Activated T-helper 17 cell treated with anti-CD3 and anti-CD28 coated beads, Interleukin-2, amount 50 U/mL, for 72 hours (primary cell): Measurements from ENCODE around the gene SMOC2. TPM values are rescaled to one million over a fixed set of nuclear protein-coding genes. Genes with fewer than 3 reads are reported as not detected.
"Not testable (repeated sequence)": the region's sequence is repeated elsewhere in the genome, so short reads cannot be mapped to it uniquely, and the experiment has no call there.

Source experiments
- ATAC-seq: fragments of 150-1000 bp; cut with Tn5 transposase; replicated peaks from 2 replicates; pipeline ENCODE4 v1.10.0; 2021; ENCODE audit warnings: mild to moderate bottlenecking, moderate library complexity
- H3K27ac Mint-ChIP-seq: one replicate; pipeline ENCODE4 v1.8.0; 2022; ENCODE audit warnings: mixed read lengths
- H3K27me3 Mint-ChIP-seq: one replicate; pipeline ENCODE4 v1.8.0; 2022; ENCODE audit warnings: mixed read lengths
- H3K36me3 Mint-ChIP-seq: one replicate; pipeline ENCODE4 v1.8.0; 2022; ENCODE audit warnings: low read depth, mild to moderate bottlenecking, mixed read lengths
- H3K4me1 Mint-ChIP-seq: one replicate; pipeline ENCODE4 v1.8.0; 2022; ENCODE audit warnings: mixed read lengths
- H3K4me3 Mint-ChIP-seq: one replicate; pipeline ENCODE4 v1.8.0; 2022; ENCODE audit warnings: mild to moderate bottlenecking, mixed read lengths
- H3K9me3 Mint-ChIP-seq: one replicate; pipeline ENCODE4 v1.8.0; 2022; ENCODE audit warnings: mixed read lengths
- total RNA-seq, 2 donors: library from RNA; stranded (reverse); gene quantifications; one replicate each; pipeline ENCODE4 v1.2.3, GENCODE V29; 2022

SMOC2 gene
- total RNA-seq, 2 donors from 2014 or later: not detected

DNA sequence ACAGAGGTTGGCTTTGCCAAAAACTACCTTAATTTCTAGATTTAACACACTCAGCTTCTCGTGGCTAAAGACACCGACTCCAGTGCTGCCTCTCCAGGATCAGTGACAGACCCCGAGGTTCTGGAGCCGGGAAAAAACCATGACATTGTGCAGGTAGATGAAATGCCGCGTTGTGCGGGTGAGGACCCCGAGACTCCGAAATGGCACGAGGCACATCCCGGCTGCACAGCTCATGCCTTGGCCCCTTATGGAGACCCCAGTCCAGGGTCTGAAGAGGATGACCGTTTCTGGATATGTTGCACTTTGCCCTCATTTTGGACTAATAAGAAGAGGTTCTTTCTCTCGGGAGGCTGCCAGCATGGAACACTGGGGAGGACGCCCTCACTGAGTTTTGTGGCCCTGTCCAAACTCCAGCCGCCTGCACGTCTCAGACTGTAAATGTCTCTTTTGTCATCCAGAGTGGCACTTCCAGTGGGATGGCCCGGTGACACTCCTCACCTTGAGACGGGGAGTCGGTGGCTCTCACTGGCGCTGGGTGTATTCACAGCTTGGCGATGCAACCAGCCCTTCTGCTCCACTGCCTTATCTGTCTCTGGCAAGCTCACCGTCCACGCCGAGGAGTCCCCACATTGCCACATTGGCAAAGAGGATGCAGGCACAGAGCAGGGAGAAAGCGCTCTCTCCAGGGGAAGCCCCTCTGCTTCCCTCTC is 245.2 kb downstream of the SMOC2 start:
- no peak for ATAC-seq
- H3K36me3 Mint-ChIP-seq: no peaks in the 10 kb centered on the region
- no peak overlapping the region for H3K27ac Mint-ChIP-seq
- no peaks in the 10 kb centered on the region for H3K9me3 Mint-ChIP-seq
- no peak overlapping the region for H3K4me3 Mint-ChIP-seq
- peaks cover 9% of the 10 kb centered on the region for H3K27me3 Mint-ChIP-seq
- H3K4me1 Mint-ChIP-seq: no peaks in the 10 kb centered on the region

DNA sequence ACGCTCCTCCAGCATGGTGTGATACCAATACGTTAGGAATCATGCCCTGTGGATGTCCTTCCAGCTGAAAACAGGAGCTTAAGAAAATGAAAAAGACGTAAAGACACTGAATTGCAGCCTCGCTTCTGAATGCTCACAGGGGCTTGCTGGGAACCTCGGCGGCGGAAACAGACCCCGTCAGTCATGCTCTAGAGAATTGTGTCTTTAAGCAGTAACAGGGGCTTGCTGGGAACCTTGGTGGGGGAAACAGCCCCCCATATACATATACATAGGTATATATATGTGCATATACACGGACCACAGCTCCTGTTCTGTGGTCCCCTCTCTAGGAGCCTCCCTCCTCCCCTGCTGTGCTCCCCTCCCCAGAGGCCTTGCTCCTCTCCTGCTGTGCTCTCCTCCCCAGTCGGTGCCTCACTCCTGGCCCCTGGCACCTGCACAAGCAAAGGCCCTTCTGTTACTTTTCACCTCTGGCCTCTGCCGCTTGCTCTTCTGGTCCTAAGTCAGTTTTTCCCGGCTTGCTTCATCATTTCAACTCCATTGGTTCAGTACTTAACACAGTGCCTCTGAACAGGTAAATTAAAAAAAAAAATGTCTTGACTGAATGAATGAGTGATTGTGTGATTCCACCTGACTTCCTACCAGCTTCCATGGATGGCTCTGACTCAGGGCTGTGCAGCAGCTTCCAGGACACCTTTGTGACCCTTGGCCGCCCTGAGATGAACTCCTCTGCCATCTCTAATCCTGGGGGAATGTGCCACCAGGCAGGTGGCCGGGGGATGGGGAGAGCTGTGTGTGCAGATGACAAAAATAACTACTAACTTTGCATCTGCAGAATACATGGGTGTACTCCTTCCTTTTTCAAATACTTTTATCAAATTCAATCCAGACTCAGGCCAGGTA is 246.1 kb downstream of the SMOC2 start:
- H3K4me3 Mint-ChIP-seq: no peak overlapping the region
- no peaks in the 10 kb centered on the region for H3K9me3 Mint-ChIP-seq
- ATAC-seq: no peak
- H3K36me3 Mint-ChIP-seq: no peaks in the 10 kb centered on the region
- peaks cover 9% of the 10 kb centered on the region for H3K27me3 Mint-ChIP-seq
- no peak overlapping the region for H3K27ac Mint-ChIP-seq
- H3K4me1 Mint-ChIP-seq: no peaks in the 10 kb centered on the region

DNA sequence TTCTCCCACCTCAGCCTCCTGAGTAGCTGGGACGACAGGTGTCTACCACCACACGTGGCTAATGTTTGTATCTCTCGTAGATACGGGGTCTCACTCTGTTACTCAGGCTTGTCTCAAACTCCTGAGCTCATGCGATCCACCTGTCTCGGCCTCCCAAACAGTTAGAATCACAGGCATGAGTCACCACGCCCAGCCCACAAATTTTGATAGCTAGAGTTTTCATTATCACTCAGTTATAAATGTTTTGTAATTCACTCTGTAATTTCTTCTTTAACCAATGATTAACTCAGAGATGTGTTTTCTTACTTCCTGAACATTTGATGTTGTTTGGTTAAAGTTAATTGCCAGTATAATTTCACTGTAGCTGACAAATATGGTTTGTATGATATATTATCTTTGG is 249.3 kb downstream of the SMOC2 start:
- no peaks in the 10 kb centered on the region for H3K36me3 Mint-ChIP-seq
- H3K4me1 Mint-ChIP-seq: no peaks in the 10 kb centered on the region
- no peaks in the 10 kb centered on the region for H3K9me3 Mint-ChIP-seq
- H3K4me3 Mint-ChIP-seq: no peak overlapping the region
- peaks cover 4% of the 10 kb centered on the region for H3K27me3 Mint-ChIP-seq
- H3K27ac Mint-ChIP-seq: no peak overlapping the region
- ATAC-seq: no peak

DNA sequence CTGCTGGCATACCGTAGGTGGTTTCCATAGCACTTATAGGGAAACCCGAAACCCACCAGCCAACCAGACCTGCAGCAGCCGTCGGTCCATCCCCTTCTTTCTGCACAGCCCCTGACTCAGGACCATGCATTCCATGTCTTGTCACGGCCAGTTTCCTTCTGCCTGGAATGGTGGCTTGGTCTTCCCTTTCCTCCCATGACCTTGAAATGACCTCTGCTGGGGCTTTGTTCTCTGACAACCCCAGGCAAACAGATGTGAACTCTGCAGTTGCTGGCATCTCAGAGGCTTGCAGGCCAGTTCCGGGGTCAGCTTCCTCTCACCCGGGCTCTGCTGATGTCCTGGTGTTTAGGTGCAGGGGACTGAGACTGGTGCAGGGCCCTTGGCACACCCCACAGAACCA is 250.8 kb downstream of the SMOC2 start:
- no peaks in the 10 kb centered on the region for H3K9me3 Mint-ChIP-seq
- H3K36me3 Mint-ChIP-seq: no peaks in the 10 kb centered on the region
- no peak for ATAC-seq
- no peaks in the 10 kb centered on the region for H3K4me1 Mint-ChIP-seq
- H3K27me3 Mint-ChIP-seq: peaks cover 3% of the 10 kb centered on the region
- no peak overlapping the region for H3K27ac Mint-ChIP-seq
- no peak overlapping the region for H3K4me3 Mint-ChIP-seq

DNA sequence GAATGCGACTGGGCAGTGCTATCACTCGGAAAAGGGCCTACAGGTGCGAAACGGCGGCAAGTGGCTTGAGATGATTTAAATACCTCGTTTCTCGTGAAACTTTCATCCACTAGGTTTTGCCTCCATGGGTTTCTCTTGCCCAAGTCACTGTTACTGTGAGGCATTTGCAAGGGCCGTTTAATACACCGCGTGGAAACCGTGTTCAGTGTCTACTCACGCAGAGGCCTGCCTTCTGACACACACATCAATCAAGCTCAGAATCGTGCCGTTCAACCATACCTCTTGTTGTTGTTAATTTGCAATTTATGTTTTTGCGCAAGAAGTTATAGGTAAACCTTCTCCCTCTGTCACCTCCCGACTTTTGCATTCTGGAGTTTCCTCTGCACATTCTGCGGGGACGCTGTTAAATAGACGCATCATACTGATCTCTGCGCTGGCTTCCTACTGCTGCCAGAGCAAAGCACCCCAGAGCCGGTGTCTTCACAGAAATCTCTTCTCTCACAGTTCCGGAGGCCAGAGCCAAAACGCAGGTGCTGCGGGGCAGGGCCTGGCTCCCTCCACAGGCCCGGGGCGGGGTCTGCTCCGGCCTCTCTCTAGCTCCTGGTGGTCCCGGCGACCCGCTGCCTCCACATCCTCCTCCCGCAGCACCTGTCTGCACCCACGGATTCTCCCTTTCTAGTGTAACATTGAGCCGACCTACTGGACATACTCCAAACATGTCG is 251.4 kb downstream of the SMOC2 start:
- ATAC-seq: no peak
- H3K9me3 Mint-ChIP-seq: no peaks in the 10 kb centered on the region
- no peaks in the 10 kb centered on the region for H3K4me1 Mint-ChIP-seq
- H3K27ac Mint-ChIP-seq: no peak overlapping the region
- H3K4me3 Mint-ChIP-seq: no peak overlapping the region
- no peaks in the 10 kb centered on the region for H3K36me3 Mint-ChIP-seq
- H3K27me3 Mint-ChIP-seq: peaks cover under 1% of the 10 kb centered on the region

DNA sequence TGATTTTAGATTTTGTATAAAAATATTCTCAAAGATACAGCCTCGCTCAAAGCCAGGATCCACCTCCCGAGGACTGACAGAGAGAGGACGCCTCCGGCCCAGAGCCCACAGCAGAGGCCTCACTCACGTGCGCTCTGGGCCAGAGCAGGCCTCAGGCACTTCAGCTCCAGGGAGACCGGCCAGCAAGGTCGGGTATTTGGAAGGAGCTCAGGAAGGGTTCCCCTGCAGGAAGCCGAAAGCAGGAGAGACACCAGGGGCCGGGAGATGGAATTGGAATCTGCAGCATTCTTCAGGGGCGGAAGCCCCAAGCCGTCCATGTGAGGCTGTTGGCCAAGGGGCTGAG is 251.9 kb downstream of the SMOC2 start:
- ATAC-seq, H3K27ac Mint-ChIP-seq, H3K36me3 Mint-ChIP-seq, H3K9me3 Mint-ChIP-seq, H3K4me3 Mint-ChIP-seq, H3K27me3 Mint-ChIP-seq, H3K4me1 Mint-ChIP-seq: not testable (repeated sequence)

DNA sequence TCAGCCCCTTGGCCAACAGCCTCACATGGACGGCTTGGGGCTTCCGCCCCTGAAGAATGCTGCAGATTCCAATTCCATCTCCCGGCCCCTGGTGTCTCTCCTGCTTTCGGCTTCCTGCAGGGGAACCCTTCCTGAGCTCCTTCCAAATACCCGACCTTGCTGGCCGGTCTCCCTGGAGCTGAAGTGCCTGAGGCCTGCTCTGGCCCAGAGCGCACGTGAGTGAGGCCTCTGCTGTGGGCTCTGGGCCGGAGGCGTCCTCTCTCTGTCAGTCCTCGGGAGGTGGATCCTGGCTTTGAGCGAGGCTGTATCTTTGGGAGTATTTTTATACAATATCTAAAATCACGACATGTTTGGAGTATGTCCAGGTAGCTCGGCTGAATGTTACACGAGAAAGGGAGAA is 253.8 kb downstream of the SMOC2 start:
- H3K4me3 Mint-ChIP-seq, H3K9me3 Mint-ChIP-seq, ATAC-seq, H3K27ac Mint-ChIP-seq, H3K4me1 Mint-ChIP-seq, H3K36me3 Mint-ChIP-seq, H3K27me3 Mint-ChIP-seq: not testable (repeated sequence)

DNA sequence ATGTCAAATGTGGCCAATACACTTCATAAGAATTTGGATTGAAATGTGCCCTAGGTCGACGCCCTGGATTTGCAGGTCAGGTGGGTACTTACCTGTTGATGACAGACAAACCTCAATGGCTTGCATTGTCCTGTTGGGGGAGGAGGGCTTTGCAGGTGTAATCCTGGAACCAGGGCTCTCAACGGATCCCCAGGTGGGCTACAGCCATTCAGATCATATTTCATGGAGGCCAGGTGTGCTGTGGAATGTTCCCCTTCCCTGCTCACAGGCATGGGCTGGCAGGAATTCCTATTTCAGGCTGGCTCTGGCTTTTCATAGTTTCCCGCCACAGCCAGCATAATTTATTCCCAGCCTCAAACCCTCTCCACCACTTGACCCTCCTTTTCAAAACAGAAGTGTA is 254.7 kb downstream of the SMOC2 start:
- no peaks in the 10 kb centered on the region for H3K4me1 Mint-ChIP-seq
- no peak overlapping the region for H3K4me3 Mint-ChIP-seq
- no peaks in the 10 kb centered on the region for H3K36me3 Mint-ChIP-seq
- no peaks in the 10 kb centered on the region for H3K9me3 Mint-ChIP-seq
- H3K27ac Mint-ChIP-seq: no peak overlapping the region
- ATAC-seq: no peak
- no peaks in the 10 kb centered on the region for H3K27me3 Mint-ChIP-seq

DNA sequence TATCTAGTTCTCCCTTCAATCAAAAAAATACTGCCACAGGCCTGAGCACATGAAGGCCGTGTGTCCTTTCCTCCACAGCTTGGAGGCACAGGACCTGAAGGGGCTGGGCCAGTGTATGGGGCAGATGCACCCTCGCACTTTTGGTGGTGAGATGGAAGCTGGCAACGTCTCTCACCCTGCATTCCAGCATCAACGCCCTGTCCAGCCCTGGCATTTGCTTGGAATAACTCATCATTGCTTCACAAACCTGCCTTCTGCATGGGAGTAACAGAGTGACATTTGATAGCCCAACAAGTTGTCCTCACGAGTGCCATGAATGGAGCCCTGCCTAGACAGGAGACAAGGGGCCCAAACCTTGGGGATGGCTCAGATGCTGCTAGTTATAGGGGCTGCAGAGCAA is 257.9 kb downstream of the SMOC2 start:
- no peak overlapping the region for H3K27ac Mint-ChIP-seq
- no peak for ATAC-seq
- H3K9me3 Mint-ChIP-seq: no peaks in the 10 kb centered on the region
- no peaks in the 10 kb centered on the region for H3K36me3 Mint-ChIP-seq
- H3K4me3 Mint-ChIP-seq: no peak overlapping the region
- H3K4me1 Mint-ChIP-seq: no peaks in the 10 kb centered on the region
- peaks cover 5% of the 10 kb centered on the region for H3K27me3 Mint-ChIP-seq

DNA sequence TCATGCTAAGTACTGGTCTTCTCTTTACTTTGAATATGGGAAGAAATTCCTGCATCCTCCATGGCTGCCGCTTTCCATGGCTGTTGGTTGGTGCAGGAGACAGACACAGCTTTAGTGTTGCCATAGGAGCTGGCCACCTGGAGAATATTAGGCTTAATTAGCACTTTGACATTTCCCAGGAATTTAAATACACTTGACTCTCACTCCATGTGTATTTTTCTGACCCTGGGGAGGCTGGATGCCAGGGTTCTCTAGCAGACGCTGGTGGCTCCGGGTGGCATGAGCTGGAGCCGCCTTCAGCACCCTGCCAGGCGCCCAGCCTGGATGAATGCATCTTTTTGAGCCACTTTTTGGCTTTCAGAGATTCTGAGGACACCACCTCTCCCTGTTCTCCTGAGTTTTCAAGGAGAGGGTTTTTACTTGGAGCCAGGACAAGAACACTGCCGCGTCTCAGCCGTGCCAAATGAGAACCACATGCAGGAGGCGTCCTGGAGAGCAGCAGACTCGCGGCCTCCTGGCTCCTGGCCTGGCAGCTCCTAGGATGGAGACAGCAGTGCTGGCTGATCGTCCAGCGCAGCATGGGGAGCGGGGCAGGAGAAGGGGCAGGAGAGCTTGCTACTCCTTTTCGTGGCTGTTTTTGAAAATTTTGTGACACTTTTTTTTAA is 258.8 kb downstream of the SMOC2 start:
- H3K27ac Mint-ChIP-seq: no peak overlapping the region
- ATAC-seq: no peak
- peaks cover 5% of the 10 kb centered on the region for H3K27me3 Mint-ChIP-seq
- H3K4me1 Mint-ChIP-seq: no peaks in the 10 kb centered on the region
- H3K9me3 Mint-ChIP-seq: no peaks in the 10 kb centered on the region
- H3K36me3 Mint-ChIP-seq: no peaks in the 10 kb centered on the region
- no peak overlapping the region for H3K4me3 Mint-ChIP-seq

DNA sequence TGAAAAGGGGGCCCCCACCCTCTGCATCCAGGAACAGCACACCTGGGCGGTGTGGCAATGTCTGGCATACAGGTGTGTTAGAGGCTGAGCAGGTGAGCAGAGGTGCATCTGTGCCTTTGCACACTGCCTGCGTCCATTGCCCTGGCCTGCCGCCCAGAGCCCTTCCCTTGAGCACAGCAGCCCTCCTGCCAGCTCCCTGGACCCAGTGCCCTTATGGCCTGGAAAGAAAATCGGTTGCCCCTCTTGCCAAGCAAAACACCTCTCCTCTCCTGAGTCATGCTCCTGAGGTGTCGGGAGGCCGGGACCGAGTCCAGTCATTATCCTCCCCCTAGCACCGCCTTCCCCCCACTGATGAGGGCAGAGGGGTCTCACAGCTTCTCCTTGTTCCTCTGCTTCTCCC is 259.9 kb downstream of the SMOC2 start:
- ATAC-seq: no peak
- Mint-ChIP-seq H3K4me3 (no peak overlapping the region), H3K4me1 (no peaks in the 10 kb centered on the region), H3K27me3 (peaks cover 5% of the 10 kb centered on the region), H3K9me3 (no peaks in the 10 kb centered on the region), H3K27ac (no peak overlapping the region), H3K36me3 (no peaks in the 10 kb centered on the region)

DNA sequence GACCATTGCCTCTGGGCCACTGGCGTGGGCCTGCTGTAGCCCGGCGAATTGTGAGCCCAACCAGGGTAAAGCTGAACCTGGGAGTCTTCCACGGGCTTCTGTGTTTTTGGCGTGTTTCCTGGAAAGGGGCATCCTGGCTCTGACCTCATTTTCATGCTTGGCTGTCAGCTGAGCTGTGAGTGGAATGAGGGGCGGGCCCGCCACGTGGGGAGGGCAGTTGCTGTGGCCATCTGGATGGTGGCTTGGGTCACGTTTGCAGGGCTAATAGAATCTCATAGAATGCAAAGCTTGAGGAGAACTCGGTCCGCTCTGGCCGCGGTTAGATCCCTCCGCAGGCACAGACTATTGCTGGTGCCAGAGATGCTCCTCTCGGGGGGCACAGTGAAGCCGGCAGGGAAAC is 263.0 kb downstream of the SMOC2 start:
- Mint-ChIP-seq H3K4me1 (no peaks in the 10 kb centered on the region), H3K9me3 (no peaks in the 10 kb centered on the region), H3K4me3 (no peak overlapping the region), H3K27me3 (peaks cover 5% of the 10 kb centered on the region), H3K27ac (no peak overlapping the region), H3K36me3 (no peaks in the 10 kb centered on the region)
- ATAC-seq: no peak

DNA sequence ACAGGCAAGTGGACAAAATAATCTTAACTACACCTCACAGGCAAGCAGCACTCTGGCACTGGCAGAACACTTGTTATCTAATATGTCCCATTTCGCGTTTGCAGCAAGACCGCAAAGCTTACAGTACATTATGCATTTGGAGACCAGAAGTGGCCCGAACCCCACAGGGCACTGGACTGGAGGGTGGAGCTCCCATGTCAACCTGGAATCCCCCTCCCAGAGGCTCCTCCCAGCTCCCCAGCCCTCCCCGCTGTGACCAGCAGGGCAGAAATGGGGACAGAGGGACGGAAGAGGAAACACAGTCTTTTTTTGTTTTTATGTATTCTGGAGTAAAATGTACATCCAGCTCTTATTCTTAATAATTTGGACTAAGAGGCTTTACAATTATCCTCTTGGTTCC is 263.7 kb downstream of the SMOC2 start:
- Mint-ChIP-seq H3K27ac (no peak overlapping the region), H3K4me1 (no peaks in the 10 kb centered on the region), H3K36me3 (no peaks in the 10 kb centered on the region), H3K9me3 (no peaks in the 10 kb centered on the region), H3K4me3 (no peak overlapping the region), H3K27me3 (peaks cover 10% of the 10 kb centered on the region)
- ATAC-seq: no peak

DNA sequence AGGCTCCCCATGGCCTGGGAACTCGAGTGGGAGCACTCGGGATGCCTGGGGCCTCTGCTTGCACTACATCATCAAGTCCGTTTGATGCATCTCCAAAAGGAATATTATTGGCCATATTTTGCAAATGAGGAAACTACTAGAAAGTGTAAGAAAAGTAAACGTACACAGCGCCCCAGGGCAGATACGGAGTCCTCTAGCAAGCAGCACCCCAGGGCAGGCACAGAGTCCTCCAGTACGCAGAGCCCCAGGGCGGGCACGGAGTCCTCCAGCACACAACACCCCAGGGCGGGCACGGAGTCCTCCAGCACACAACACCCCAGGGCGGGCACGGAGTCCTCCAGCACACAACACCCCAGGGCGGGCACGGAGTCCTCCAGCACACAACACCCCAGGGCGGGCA is 264.3 kb downstream of the SMOC2 start:
- not testable (repeated sequence) for H3K4me1 Mint-ChIP-seq, H3K36me3 Mint-ChIP-seq, H3K9me3 Mint-ChIP-seq, H3K4me3 Mint-ChIP-seq, H3K27ac Mint-ChIP-seq, ATAC-seq
- peaks cover 10% of the 10 kb centered on the region for H3K27me3 Mint-ChIP-seq
